Trophoblast cell (in vitro differentiated cells and primary cell): ENCODE results near the gene HBA2.
"Not testable (repeated sequence)": the region's sequence is repeated elsewhere in the genome, so short reads cannot be mapped to it uniquely, and the experiment has no call there.

Experiments
- DNase-seq, 2 donors: peaks; one replicate each; pipeline ENCODE4 v3.0.0-alpha.2; 2016
- H2AFZ ChIP-seq: 2 replicates; pipeline ENCODE4 v1.6.1; 2013; ENCODE audit warnings: low read length, moderate library complexity, mild to moderate bottlenecking; ENCODE audit not compliant: insufficient read depth, poor library complexity
- H2AK5ac ChIP-seq: 2 replicates; pipeline ENCODE4 v1.6.1; 2013; ENCODE audit warnings: mild to moderate bottlenecking, low read length
- H2BK120ac ChIP-seq: 2 replicates; pipeline ENCODE4 v1.6.1; 2013; ENCODE audit warnings: low read length, mild to moderate bottlenecking, moderate library complexity; ENCODE audit not compliant: insufficient read depth, poor library complexity
- H2BK12ac ChIP-seq: 2 replicates; pipeline ENCODE4 v1.6.1; 2013; ENCODE audit warnings: mild to moderate bottlenecking, low read length, moderate library complexity
- H2BK5ac ChIP-seq: 2 replicates; pipeline ENCODE4 v1.6.1; 2013; ENCODE audit warnings: low read length, low read depth, moderate library complexity, mild to moderate bottlenecking; ENCODE audit not compliant: poor library complexity
- H3K14ac ChIP-seq: 2 replicates; pipeline ENCODE4 v1.6.1; 2013; ENCODE audit warnings: mild to moderate bottlenecking, low read length
- H3K18ac ChIP-seq: 2 replicates; pipeline ENCODE4 v1.6.1; 2013; ENCODE audit warnings: mild to moderate bottlenecking, low read length
- H3K23ac ChIP-seq: 2 replicates; pipeline ENCODE4 v1.6.1; 2013; ENCODE audit warnings: low read length
- H3K27ac ChIP-seq: 2 replicates; pipeline ENCODE4 v1.5.1; 2013; ENCODE audit warnings: low read depth, mild to moderate bottlenecking, inconsistent platforms, low read length, moderate library complexity
- H3K27me3 ChIP-seq: 2 replicates; pipeline ENCODE4 v1.6.1; 2013; ENCODE audit warnings: inconsistent platforms, mild to moderate bottlenecking, low read length, moderate library complexity; ENCODE audit not compliant: insufficient read depth
- H3K36me3 ChIP-seq, 2 experiments: 1 replicate in 1 of 2; 2 replicates in 1 of 2; pipeline ENCODE4 v1.6.1; 2013; ENCODE audit warnings: low read length in 2 of 2, mild to moderate bottlenecking in 2 of 2, moderate library complexity in 1 of 2; ENCODE audit not compliant: insufficient read depth in 2 of 2, control insufficient read depth in 1 of 2
- H3K4ac ChIP-seq: 2 replicates; pipeline ENCODE4 v1.6.1; 2013; ENCODE audit warnings: low read depth, mild to moderate bottlenecking, low read length, moderate library complexity
- H3K4me1 ChIP-seq, 2 experiments: 1 replicate in 1 of 2; 2 replicates in 1 of 2; pipeline ENCODE4 v1.6.1; 2013; ENCODE audit warnings: low read length in 2 of 2, mild to moderate bottlenecking in 2 of 2, moderate library complexity in 1 of 2; ENCODE audit not compliant: insufficient read depth in 2 of 2, control insufficient read depth in 1 of 2
- H3K4me2 ChIP-seq: 2 replicates; pipeline ENCODE4 v1.6.1; 2013; ENCODE audit warnings: inconsistent platforms, mild to moderate bottlenecking, low read length, moderate library complexity
- H3K4me3 ChIP-seq: 2 replicates; pipeline ENCODE4 v1.5.1; 2013; ENCODE audit warnings: mild to moderate bottlenecking, low read depth, low read length, inconsistent platforms
- H3K79me1 ChIP-seq: one replicate; pipeline ENCODE4 v1.6.1; 2013; ENCODE audit warnings: low read length
- H3K79me2 ChIP-seq: 2 replicates; pipeline ENCODE4 v1.6.1; 2013; ENCODE audit warnings: low read length, mild to moderate bottlenecking; ENCODE audit not compliant: control insufficient read depth, insufficient read depth, poor library complexity
- H3K9ac ChIP-seq: 2 replicates; pipeline ENCODE4 v1.6.1; 2013; ENCODE audit warnings: mild to moderate bottlenecking, low read length
- H3K9me3 ChIP-seq: 2 replicates; pipeline ENCODE4 v1.6.1; 2013; ENCODE audit warnings: low read depth, mild to moderate bottlenecking, control low read depth, inconsistent platforms, low read length; ENCODE audit not compliant: insufficient read depth
- H4K12ac ChIP-seq: 2 replicates; pipeline ENCODE4 v1.6.1; 2013; ENCODE audit warnings: low read depth, mild to moderate bottlenecking, low read length, moderate library complexity
- H4K8ac ChIP-seq: 2 replicates; pipeline ENCODE4 v1.6.1; 2013; ENCODE audit warnings: low read depth, mild to moderate bottlenecking, low read length, moderate library complexity
- H4K91ac ChIP-seq: one replicate; pipeline ENCODE4 v1.6.1; 2013; ENCODE audit warnings: low read depth, mild to moderate bottlenecking, low read length, moderate library complexity
- WGBS: extraction: QIAGEN DNeasy Blood & Tissue Kit; methylation state at CpG from one replicate; pipeline ENCODE4 v1.1.7; 2013; ENCODE audit warnings: missing lambda C conversion rate; ENCODE audit not compliant: insufficient read length, insufficient coverage; ENCODE audit errors: extremely low coverage; 5-methylcytosine and 5-hydroxymethylcytosine counted together

The HBA2 gene

GRCh38 chr16:209359-209758 lies 36.7 kb downstream of the HBA2 start:
- H3K27ac ChIP-seq, H2BK5ac ChIP-seq, H3K18ac ChIP-seq, H3K79me2 ChIP-seq, H4K8ac ChIP-seq, H2AFZ ChIP-seq, H2BK12ac ChIP-seq, H2AK5ac ChIP-seq, H3K14ac ChIP-seq, H3K9me3 ChIP-seq, DNase-seq, H2BK120ac ChIP-seq, H3K79me1 ChIP-seq, H3K4me2 ChIP-seq, H3K4ac ChIP-seq, H3K4me1 ChIP-seq, H4K12ac ChIP-seq, H3K23ac ChIP-seq, H4K91ac ChIP-seq, H3K27me3 ChIP-seq, H3K4me3 ChIP-seq, H3K9ac ChIP-seq: not testable (repeated sequence)
- peaks cover 50 to 65% of the 10 kb centered on the region in 2 experiments for H3K36me3 ChIP-seq
- no CpG with 5 or more reads among the region's 4 CpGs for WGBS

GRCh38 chr16:211631-212180 lies 39.0 kb downstream of the HBA2 start:
- not testable (repeated sequence) for DNase-seq, H3K27me3 ChIP-seq, H3K18ac ChIP-seq, H3K79me2 ChIP-seq, H4K12ac ChIP-seq, H3K27ac ChIP-seq, H3K4me2 ChIP-seq, H4K8ac ChIP-seq, H2BK120ac ChIP-seq, H3K79me1 ChIP-seq, H3K9ac ChIP-seq, H3K4me3 ChIP-seq, H3K9me3 ChIP-seq, H2BK5ac ChIP-seq, H2AFZ ChIP-seq, H2AK5ac ChIP-seq, H4K91ac ChIP-seq, H3K14ac ChIP-seq, H3K4me1 ChIP-seq, H2BK12ac ChIP-seq
- no CpG with 5 or more reads among the region's 14 CpGs for WGBS
- peak overlapping the region; percentile 54 for H3K23ac ChIP-seq
- H3K36me3 ChIP-seq, result peaks cover 65 to 67% of the 10 kb centered on the region in 2 experiments
- H3K4ac ChIP-seq, result peak overlapping the region; percentile 43

- H3K23ac ChIP-seq, result no peak overlapping the region
- H2BK12ac ChIP-seq, result no peak overlapping the region
- H3K4me1 ChIP-seq, result no peaks in the 10 kb centered on the region
- H2BK5ac ChIP-seq, result no peak overlapping the region
- DNase-seq, result no peak
- peaks cover 4% of the 10 kb centered on the region for H3K79me2 ChIP-seq
- H4K12ac ChIP-seq, result no peak overlapping the region
- H3K27ac ChIP-seq, result no peak overlapping the region
- H2AK5ac ChIP-seq, result no peak overlapping the region
- no CpG with 5 or more reads among the region's 3 CpGs for WGBS
- H3K79me1 ChIP-seq, result no peaks in the 10 kb centered on the region
- no peak overlapping the region for H3K9ac ChIP-seq
- H3K36me3 ChIP-seq, result peaks cover 65 to 69% of the 10 kb centered on the region in 2 experiments
- H3K27me3 ChIP-seq, result no peaks in the 10 kb centered on the region
- H3K4ac ChIP-seq, result no peak overlapping the region
- H3K14ac ChIP-seq, result no peak overlapping the region
- H3K18ac ChIP-seq, result no peak overlapping the region
- no peak overlapping the region for H4K91ac ChIP-seq
- no peak overlapping the region for H3K4me3 ChIP-seq
- H2BK120ac ChIP-seq, result no peak overlapping the region
- no peaks in the 10 kb centered on the region for H3K9me3 ChIP-seq
- H4K8ac ChIP-seq, result no peak overlapping the region
- H2AFZ ChIP-seq, result no peak overlapping the region
- no peak overlapping the region for H3K4me2 ChIP-seq
Measured at GRCh38 chr16:212999-213398, 40.3 kb downstream of the HBA2 start.

- H3K9me3 ChIP-seq, result no peaks in the 10 kb centered on the region
- peaks cover 2% of the 10 kb centered on the region for H3K79me2 ChIP-seq
- peaks cover 62 to 74% of the 10 kb centered on the region in 2 experiments for H3K36me3 ChIP-seq
- no peaks in the 10 kb centered on the region for H3K4me1 ChIP-seq
- no peak overlapping the region for H2AK5ac ChIP-seq
- H3K27ac ChIP-seq, result no peak overlapping the region
- H3K9ac ChIP-seq, result no peak overlapping the region
- WGBS, result no CpG with 5 or more reads among the region's 4 CpGs
- no peak overlapping the region for H3K4me2 ChIP-seq
- no peak overlapping the region for H2AFZ ChIP-seq
- no peaks in the 10 kb centered on the region for H3K27me3 ChIP-seq
- no peak for DNase-seq
- H3K4me3 ChIP-seq, result no peak overlapping the region
- H4K12ac ChIP-seq, result no peak overlapping the region
- H4K91ac ChIP-seq, result no peak overlapping the region
- H2BK12ac ChIP-seq, result no peak overlapping the region
- H2BK5ac ChIP-seq, result no peak overlapping the region
- H3K14ac ChIP-seq, result no peak overlapping the region
- no peak overlapping the region for H3K4ac ChIP-seq
- H3K79me1 ChIP-seq, result no peaks in the 10 kb centered on the region
- H2BK120ac ChIP-seq, result no peak overlapping the region
- H4K8ac ChIP-seq, result no peak overlapping the region
- no peak overlapping the region for H3K18ac ChIP-seq
- H3K23ac ChIP-seq, result no peak overlapping the region
Measured at GRCh38 chr16:220021-220420, 47.3 kb downstream of the HBA2 start.
